HCT116 (cell line): ENCODE data around the gene DEFB129.
A peak's percentile ranks its signal among the peaks of the same experiment; 100 is the strongest.

Experiments
- CBX3 ChIP-seq: IDR thresholded peaks from 2 replicates; pipeline ENCODE4 v1.6.1; 2012; ENCODE audit warnings: low read depth
- CTCF ChIP-seq, 3 experiments: fragments of 200-600 bp in 1 of 3; sonication (generic) in 1 of 3; IDR thresholded peaks in 2 of 3; conservative IDR thresholded peaks in 1 of 3; 2 replicates each; pipeline ENCODE4 v1.5.1; 2012 to 2017; ENCODE audit warnings: low read depth in 2 of 3, low read length in 2 of 3, antibody characterized with exemption in 1 of 3, borderline replicate concordance in 1 of 3, control low read depth in 1 of 3, mild to moderate bottlenecking in 1 of 3, mixed read lengths in 1 of 3, mixed run types in 1 of 3, moderate library complexity in 1 of 3; ENCODE audit not compliant: insufficient read depth in 1 of 3
- ELF1 ChIP-seq: IDR thresholded peaks from 2 replicates; pipeline ENCODE4 v1.6.1; 2012; ENCODE audit warnings: low read depth, borderline replicate concordance
- EZH2 ChIP-seq: fragments of 200-600 bp; sonication (generic); IDR thresholded peaks from 2 replicates; pipeline ENCODE4 v1.6.1; 2017; ENCODE audit warnings: antibody characterized with exemption, mixed run types
- POLR2A ChIP-seq: IDR thresholded peaks from 2 replicates; pipeline ENCODE4 v1.7.0; 2011; ENCODE audit warnings: borderline replicate concordance; ENCODE audit not compliant: insufficient read depth, insufficient read length; ENCODE audit errors: extremely low read depth
- POLR2AphosphoS5 ChIP-seq: IDR thresholded peaks from 2 replicates; pipeline ENCODE4 v1.6.1; 2011; ENCODE audit warnings: mild to moderate bottlenecking, low read depth, low read length, moderate library complexity
- ZFX ChIP-seq: fragments of 450-650 bp; IDR thresholded peaks from 2 replicates; pipeline ENCODE4 v1.6.1; 2017
- ZNF274 ChIP-seq: fragments of 200-500 bp; sonication (Bioruptor generic); IDR thresholded peaks from 2 replicates; pipeline ENCODE4 v1.6.1; 2014; ENCODE audit warnings: mild to moderate bottlenecking, low read depth, low read length, inconsistent platforms

GRCh38 chr20:208942-209566 lies 18.0 kb upstream of the DEFB129 start:
- TF ChIP-seq POLR2AphosphoS5 (no peak), CBX3 (no peak), CTCF (IDR thresholded peaks at IDR 0.05 in 2 of 3, conservative IDR thresholded peaks at IDR 0.05 in 1 of 3; ENCODE audit: borderline replicate concordance in 1 of 3, insufficient read depth in 1 of 3, low read depth in 2 of 3, low read length in 2 of 3) (peak; percentile 39 to 58 (median 57); a peak in 5 of 6 replicates), POLR2A (no peak), EZH2 (no peak), ELF1 (no peak), ZNF274 (no peak), ZFX (no peak)
